Uterus (tissue), 2 donors: Measurements from ENCODE around the gene MYOM3.

Experiments
- POLR2A ChIP-seq, 2 donors: fragments of 450-650 bp; IDR thresholded peaks; one replicate each; pipeline ENCODE4 v1.6.1; 2016; ENCODE audit warnings: antibody characterized with exemption in 2 of 2, mild to moderate bottlenecking in 1 of 2, moderate library complexity in 1 of 2
- TF ChIP-seq, protein P1 (sequence below), 4 experiments: fragments of 200-600 bp in 2 of 4; fragments of 450-650 bp in 2 of 4; sonication (generic) in 2 of 4; IDR thresholded peaks; one replicate each; pipeline ENCODE4 v1.5.1; 2016 to 2019; ENCODE audit warnings: antibody characterized with exemption in 4 of 4, mild to moderate bottlenecking in 2 of 4, moderate library complexity in 1 of 4

DNA sequence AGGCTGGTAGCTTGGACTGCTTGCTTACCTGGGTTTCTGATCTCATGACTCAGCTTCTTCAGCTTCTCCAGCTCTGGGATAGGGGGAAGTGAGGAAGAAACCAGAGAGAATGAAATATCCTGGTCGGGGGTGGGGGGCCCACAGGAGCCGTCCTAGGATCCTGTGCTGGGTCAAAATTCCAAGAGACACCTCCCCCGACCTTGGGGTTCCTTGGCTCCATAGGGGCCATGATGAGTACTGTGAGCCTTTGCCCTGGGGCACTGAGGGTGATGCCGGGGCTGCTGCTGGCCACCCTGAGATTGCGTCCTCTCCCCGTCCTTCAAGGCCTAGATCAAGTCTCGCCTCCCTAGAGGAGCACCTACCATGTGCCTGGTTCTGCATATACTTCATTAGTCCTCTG lies 40.0 kb downstream of the MYOM3 start:
- TF ChIP-seq, protein P1, sequence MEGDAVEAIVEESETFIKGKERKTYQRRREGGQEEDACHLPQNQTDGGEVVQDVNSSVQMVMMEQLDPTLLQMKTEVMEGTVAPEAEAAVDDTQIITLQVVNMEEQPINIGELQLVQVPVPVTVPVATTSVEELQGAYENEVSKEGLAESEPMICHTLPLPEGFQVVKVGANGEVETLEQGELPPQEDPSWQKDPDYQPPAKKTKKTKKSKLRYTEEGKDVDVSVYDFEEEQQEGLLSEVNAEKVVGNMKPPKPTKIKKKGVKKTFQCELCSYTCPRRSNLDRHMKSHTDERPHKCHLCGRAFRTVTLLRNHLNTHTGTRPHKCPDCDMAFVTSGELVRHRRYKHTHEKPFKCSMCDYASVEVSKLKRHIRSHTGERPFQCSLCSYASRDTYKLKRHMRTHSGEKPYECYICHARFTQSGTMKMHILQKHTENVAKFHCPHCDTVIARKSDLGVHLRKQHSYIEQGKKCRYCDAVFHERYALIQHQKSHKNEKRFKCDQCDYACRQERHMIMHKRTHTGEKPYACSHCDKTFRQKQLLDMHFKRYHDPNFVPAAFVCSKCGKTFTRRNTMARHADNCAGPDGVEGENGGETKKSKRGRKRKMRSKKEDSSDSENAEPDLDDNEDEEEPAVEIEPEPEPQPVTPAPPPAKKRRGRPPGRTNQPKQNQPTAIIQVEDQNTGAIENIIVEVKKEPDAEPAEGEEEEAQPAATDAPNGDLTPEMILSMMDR (IDR thresholded peaks at IDR 0.05), result no peak
- TF ChIP-seq POLR2A (IDR thresholded peaks at IDR 0.05), result no peak
